Left ventricle myocardium inferior (tissue), 1 donor: ENCODE data around the gene BCL2L13. TPM values are rescaled to one million over a fixed set of nuclear protein-coding genes. Genes with fewer than 3 reads are reported as not detected.

Source experiments
- DNase-seq: peaks from one replicate; pipeline ENCODE4 v3.0.0-alpha.2; 2020
- H3K27ac ChIP-seq: fragments of 200-600 bp; replicated peaks from 2 replicates; pipeline ENCODE4 v1.8.0; 2021
- H3K27me3 ChIP-seq: fragments of 200-600 bp; 2 replicates; pipeline ENCODE4 v1.8.0; 2021; ENCODE audit warnings: low read depth
- H3K36me3 ChIP-seq: fragments of 200-600 bp; 2 replicates; pipeline ENCODE4 v1.8.0; 2021
- H3K4me1 ChIP-seq: fragments of 200-600 bp; 2 replicates; pipeline ENCODE4 v1.8.0; 2021
- H3K4me3 ChIP-seq: fragments of 200-600 bp; 2 replicates; pipeline ENCODE4 v1.8.0; 2021; ENCODE audit warnings: mild to moderate bottlenecking, moderate library complexity
- H3K9me3 ChIP-seq: fragments of 200-600 bp; replicated peaks from 2 replicates; pipeline ENCODE4 v1.8.0; 2021
- intact Hi-C: fragments of 100-400 bp; cut with micrococcal nuclease; formaldehyde crosslinking; loops from one replicate; pipeline ENCODE4 v1.11.0; 2022
- total RNA-seq: library from RNA; stranded (reverse); fragmentation: NEBNext Ultra II Directional; extraction: Animal tissue kit (Norgen Biotek cat#: 25700); gene quantifications from one replicate; pipeline ENCODE4 v1.2.1, GENCODE V29; 2021
- TF ChIP-seq, protein P1 (sequence below): fragments of 200-600 bp; IDR thresholded peaks from 2 replicates; pipeline ENCODE4 v1.8.0; 2021; ENCODE audit warnings: antibody characterized with exemption, mild to moderate bottlenecking, borderline replicate concordance
- donor health status: DM: no; HTN: yes; CAD: no; lungs with severe emphysema.

BCL2L13 gene
- total RNA-seq, 1 donor from 2014 or later, result 111 TPM

DNA sequence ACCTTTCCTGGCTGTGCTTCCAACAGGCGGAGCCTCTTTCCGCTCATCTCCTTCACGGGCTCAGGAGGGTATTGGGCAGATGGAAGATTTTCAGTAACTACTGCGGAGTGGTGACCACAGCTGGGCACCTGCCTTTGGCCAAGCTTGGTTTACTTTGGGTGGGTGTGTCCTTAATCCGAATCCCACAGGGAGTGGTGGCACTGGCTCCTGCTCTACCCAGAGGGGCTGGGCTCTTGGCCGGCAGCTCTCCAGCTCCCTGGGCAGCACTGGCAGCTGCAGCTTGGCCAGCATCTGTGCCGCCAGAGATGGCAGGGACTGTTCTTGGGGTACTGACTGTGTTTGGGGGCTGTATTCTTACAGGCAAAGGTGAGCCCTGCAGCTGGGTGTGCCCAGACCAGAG lies 105.9 kb downstream of the BCL2L13 start:
- intact Hi-C loops, result no loop called here

DNA sequence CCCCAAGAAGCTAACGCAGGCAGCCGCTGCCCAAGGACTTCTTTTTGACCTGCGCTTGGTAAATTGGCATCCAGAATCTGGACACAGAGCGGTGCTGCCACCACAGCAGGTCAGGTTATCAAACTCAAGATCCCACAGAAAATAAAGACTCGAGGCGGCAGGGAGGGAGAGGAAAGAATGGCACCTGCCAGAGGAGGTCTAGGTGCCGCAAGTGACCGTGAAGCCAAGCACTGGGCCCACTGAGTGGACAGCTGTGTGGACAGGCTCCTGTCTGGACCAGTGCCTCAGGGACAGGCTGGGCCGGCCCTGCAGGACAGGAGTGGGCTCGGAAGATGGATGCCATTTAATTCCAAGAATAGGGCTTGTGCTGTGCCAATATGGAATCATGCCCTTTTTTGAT lies 108.4 kb downstream of the BCL2L13 start:
- TF ChIP-seq, protein P1, sequence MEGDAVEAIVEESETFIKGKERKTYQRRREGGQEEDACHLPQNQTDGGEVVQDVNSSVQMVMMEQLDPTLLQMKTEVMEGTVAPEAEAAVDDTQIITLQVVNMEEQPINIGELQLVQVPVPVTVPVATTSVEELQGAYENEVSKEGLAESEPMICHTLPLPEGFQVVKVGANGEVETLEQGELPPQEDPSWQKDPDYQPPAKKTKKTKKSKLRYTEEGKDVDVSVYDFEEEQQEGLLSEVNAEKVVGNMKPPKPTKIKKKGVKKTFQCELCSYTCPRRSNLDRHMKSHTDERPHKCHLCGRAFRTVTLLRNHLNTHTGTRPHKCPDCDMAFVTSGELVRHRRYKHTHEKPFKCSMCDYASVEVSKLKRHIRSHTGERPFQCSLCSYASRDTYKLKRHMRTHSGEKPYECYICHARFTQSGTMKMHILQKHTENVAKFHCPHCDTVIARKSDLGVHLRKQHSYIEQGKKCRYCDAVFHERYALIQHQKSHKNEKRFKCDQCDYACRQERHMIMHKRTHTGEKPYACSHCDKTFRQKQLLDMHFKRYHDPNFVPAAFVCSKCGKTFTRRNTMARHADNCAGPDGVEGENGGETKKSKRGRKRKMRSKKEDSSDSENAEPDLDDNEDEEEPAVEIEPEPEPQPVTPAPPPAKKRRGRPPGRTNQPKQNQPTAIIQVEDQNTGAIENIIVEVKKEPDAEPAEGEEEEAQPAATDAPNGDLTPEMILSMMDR, result no peak
- intact Hi-C loops, result no loop called here
- no peaks in the 10 kb centered on the region for H3K9me3 ChIP-seq

More for the DNA sequence above, 105.9 kb downstream of the BCL2L13 start:
- Histone ChIP-seq H3K4me1 (peaks cover 23% of the 10 kb centered on the region), H3K27ac (peak overlapping the region; percentile 42), H3K9me3 (no peaks in the 10 kb centered on the region), H3K4me3 (no peak overlapping the region), H3K27me3 (no peaks in the 10 kb centered on the region), H3K36me3 (peaks cover under 1% of the 10 kb centered on the region)
- TF ChIP-seq, protein P1, result no peak
- no peak for DNase-seq

GRCh38 chr22:17748555-17749353 lies 110.2 kb downstream of the BCL2L13 start:
- intact Hi-C loops, result no loop called here
- DNase-seq, result peak; percentile 33
- Histone ChIP-seq H3K27ac (no peak overlapping the region), H3K9me3 (no peaks in the 10 kb centered on the region), H3K36me3 (no peaks in the 10 kb centered on the region), H3K27me3 (no peaks in the 10 kb centered on the region), H3K4me3 (peak overlapping the region; percentile 41), H3K4me1 (peaks cover 9% of the 10 kb centered on the region)
- TF ChIP-seq, protein P1, result peak; percentile 46

More for the DNA sequence above, 108.4 kb downstream of the BCL2L13 start:
- Histone ChIP-seq H3K27ac (no peak overlapping the region), H3K4me3 (no peak overlapping the region), H3K27me3 (no peaks in the 10 kb centered on the region), H3K36me3 (no peaks in the 10 kb centered on the region), H3K4me1 (peaks cover 23% of the 10 kb centered on the region)
- no peak for DNase-seq

DNA sequence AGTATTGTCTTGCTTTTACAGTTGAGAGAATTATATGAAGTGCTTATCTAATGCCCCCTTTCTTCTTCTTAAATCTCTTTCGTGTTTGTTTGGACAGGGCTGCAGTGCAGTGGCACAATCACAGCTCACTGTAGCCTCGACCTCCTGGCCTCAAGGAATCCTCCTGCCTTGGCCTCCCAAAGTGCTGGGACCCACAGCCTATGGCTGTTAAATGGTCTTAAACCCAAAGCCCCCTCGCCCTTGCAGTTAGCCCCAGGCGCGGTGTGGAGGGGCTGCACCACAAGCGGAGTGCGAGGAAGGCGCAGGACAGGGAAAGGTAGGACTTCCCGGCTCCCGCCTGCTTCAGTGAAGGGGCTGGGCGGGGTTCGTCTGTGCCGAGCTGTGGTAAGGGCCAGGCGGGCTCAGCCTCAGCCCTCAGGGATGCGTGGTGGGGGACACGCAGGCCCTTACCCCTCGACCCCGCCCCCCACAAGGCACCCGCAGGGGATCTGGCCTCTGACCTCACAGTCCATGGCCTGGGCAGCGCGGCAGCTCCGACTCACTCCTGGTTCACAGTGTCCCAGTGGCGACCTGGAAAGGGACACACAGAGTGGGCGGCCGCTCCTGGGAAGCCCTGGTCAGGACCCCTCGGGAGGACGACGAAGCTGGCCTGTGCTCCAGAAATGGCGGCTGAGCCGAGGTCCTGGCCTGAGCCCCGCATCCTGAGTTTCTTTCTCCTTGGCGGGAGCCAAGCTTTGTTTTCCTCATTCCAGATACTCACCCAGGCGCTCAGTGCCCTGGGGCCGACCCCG lies 111.2 kb downstream of the BCL2L13 start:
- Histone ChIP-seq H3K36me3 (no peaks in the 10 kb centered on the region), H3K27me3 (no peaks in the 10 kb centered on the region), H3K4me1 (peaks cover 6% of the 10 kb centered on the region), H3K27ac (no peak overlapping the region), H3K4me3 (no peak overlapping the region), H3K9me3 (no peaks in the 10 kb centered on the region)
- DNase-seq, result no peak
- TF ChIP-seq, protein P1, result no peak
- intact Hi-C loops, result no loop called here

DNA sequence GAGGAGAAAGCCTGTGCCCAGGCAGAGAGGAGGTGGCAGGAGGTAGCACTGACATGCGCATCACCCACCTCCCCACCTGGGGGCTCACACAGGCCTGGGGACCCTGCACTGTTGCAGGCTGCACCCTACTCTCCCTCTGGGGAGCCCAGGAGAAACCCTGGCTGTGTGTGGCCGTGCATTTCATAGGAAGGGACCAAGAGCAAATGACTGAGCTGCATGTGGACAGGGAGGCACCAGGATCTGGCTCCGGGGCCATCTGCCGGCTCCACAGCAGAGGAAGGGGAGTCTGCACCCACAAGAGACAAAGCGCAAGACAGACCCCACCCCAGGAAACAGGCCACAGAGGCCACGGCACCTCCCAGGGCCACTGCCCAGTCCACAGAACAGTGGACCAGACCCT lies 113.0 kb downstream of the BCL2L13 start:
- Histone ChIP-seq H3K4me3 (no peak overlapping the region), H3K9me3 (no peaks in the 10 kb centered on the region), H3K36me3 (no peaks in the 10 kb centered on the region), H3K27ac (no peak overlapping the region), H3K4me1 (peaks cover 6% of the 10 kb centered on the region), H3K27me3 (no peaks in the 10 kb centered on the region)
- intact Hi-C loops, result no loop called here
- DNase-seq, result no peak
- TF ChIP-seq, protein P1, result no peak
